ENCODE data around the gene CASD1. TPM values are rescaled to one million over a fixed set of nuclear protein-coding genes. Genes with fewer than 3 reads are reported as not detected.
A peak's percentile ranks its signal among the peaks of the same experiment; 100 is the strongest.

Gene CASD1
- polyA plus RNA-seq, 2 of the 4 experiments (the other 2 are of a cell fraction), result 16.3 to 35.4 TPM

DNA sequence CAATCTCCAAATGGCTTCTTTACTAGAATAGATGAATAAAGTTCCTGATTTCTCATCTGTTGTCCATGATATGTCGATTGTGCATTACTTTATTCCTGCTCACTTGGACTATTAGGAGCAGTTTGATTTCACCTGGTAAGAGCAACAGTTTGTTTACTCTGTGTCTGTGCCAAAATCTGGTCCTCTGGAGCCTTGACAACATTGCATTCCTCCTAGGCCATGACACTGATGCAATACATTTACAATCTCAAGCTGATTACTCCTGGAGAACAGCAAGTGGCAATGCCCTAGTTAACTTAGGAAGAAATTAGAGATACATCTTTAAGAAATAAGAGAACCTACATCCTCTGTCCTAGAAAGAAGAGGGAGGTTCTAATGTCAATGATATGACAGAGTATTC lies 74.5 kb downstream of the CASD1 start:
- ChIA-PET POLR2A (no interaction called here), CTCF (interaction anchor here (1.6 kb wide), 1 partner anchor 72 kb away, joined by 4 read pairs; the partner anchor contains the start of gene SGCE)
- Histone ChIP-seq H3K4me1 (peaks cover 41% of the 10 kb centered on the region), H3K9me3 (no peaks in the 10 kb centered on the region), H3K4me3 (no peak overlapping the region), H3K27ac (peak overlapping the region; percentile 42 to 69; a peak in 5 of 6 replicates), H3K4me2 (peak overlapping the region; percentile 8)
- FAIRE-seq, result no peak
- WGBS (ENCODE audit: missing lambda C conversion rate), result 48% methylated on average over 1 of the region's 1 CpG
- no peak; a peak in 1 of 6 replicates for ATAC-seq
- TF ChIP-seq SMC3 (IDR thresholded peaks at IDR 0.05), result 0 out of 3 replicates have a peak, but pooled peaks have one; percentile 7
- TF ChIP-seq ZSCAN20 (CRISPR knock-in tag; IDR thresholded peaks at IDR 0.05), result no peak
- no peak for TF ChIP-seq POLR2A (IDR thresholded peaks at IDR 0.05; ENCODE audit: low read length)
- no peak for TF ChIP-seq RNF2 (IDR thresholded peaks at IDR 0.05; ENCODE audit: borderline replicate concordance, low read depth)
- no peak for TF ChIP-seq MAFK (IDR thresholded peaks at IDR 0.05; ENCODE audit: partially characterized antibody)
- no peak for TF ChIP-seq NFE2L2 (conservative IDR thresholded peaks at IDR 0.05; ENCODE audit: low read length)
- TF ChIP-seq CEBPB (IDR thresholded peaks at IDR 0.05), result 0 out of 4 replicates have a peak, but pooled peaks of 1 of the 2 experiments have one; percentile 20
- no peak for DNase-seq (ENCODE audit: low read depth in 1 of 2, low spot score in 1 of 2)

DNA sequence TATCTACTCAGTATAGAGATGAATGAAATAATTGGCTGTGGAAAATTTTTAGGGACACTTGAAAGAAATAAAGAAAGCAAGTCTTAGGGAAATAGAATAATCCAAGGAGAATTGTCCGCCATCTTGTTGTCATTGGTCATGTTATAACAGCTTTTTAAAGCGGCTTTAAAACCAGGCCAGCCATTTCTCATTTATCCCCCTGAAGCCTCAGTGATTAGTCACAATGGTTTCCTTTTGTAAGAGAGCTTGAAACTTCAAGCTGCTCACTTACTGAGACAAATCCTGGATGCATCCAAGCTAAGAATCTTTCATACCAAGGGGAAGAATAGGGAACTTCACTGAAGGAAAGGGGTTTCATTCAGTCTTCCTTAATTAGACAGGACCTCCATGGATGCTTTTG lies 78.5 kb downstream of the CASD1 start:
- ATAC-seq (no peak), FAIRE-seq (no peak), DNase-seq (ENCODE audit: low read depth in 1 of 2, low spot score in 1 of 2) (no peak)
- Histone ChIP-seq H3K9me3 (no peaks in the 10 kb centered on the region), H3K4me1 (peaks cover 19% of the 10 kb centered on the region), H3K4me3 (no peak overlapping the region), H3K27ac (no peak overlapping the region), H3K4me2 (no peak overlapping the region)
- ChIA-PET POLR2A (no interaction called here), CTCF (no interaction called here)
- WGBS (ENCODE audit: missing lambda C conversion rate), result 92% methylated on average over 2 of the region's 2 CpGs
- TF ChIP-seq, protein P1, sequence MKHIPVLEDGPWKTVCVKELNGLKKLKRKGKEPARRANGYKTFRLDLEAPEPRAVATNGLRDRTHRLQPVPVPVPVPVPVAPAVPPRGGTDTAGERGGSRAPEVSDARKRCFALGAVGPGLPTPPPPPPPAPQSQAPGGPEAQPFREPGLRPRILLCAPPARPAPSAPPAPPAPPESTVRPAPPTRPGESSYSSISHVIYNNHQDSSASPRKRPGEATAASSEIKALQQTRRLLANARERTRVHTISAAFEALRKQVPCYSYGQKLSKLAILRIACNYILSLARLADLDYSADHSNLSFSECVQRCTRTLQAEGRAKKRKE (CRISPR knock-in tag; IDR thresholded peaks at IDR 0.05; ENCODE audit: low read depth), result no peak
- TF ChIP-seq ZFP36 (IDR thresholded peaks at IDR 0.05; ENCODE audit: borderline replicate concordance, partially characterized antibody) (no peak), EHMT2 (IDR thresholded peaks at IDR 0.05; ENCODE audit: low read depth) (no peak), KDM5A (IDR thresholded peaks at IDR 0.05) (no peak), FOSL2 (IDR thresholded peaks at IDR 0.05) (no peak), FOSL2 (CRISPR knock-in tag; IDR thresholded peaks at IDR 0.05) (no peak), JUN (IDR thresholded peaks at IDR 0.05) (no peak), CHD2 (IDR thresholded peaks at IDR 0.05; ENCODE audit: low read length, partially characterized antibody) (no peak), FOSB (CRISPR knock-in tag; IDR thresholded peaks at IDR 0.05) (no peak), MAFK (IDR thresholded peaks at IDR 0.05; ENCODE audit: partially characterized antibody) (no peak), NFE2L2 (conservative IDR thresholded peaks at IDR 0.05; ENCODE audit: low read length) (no peak)
- TF ChIP-seq, protein P2, sequence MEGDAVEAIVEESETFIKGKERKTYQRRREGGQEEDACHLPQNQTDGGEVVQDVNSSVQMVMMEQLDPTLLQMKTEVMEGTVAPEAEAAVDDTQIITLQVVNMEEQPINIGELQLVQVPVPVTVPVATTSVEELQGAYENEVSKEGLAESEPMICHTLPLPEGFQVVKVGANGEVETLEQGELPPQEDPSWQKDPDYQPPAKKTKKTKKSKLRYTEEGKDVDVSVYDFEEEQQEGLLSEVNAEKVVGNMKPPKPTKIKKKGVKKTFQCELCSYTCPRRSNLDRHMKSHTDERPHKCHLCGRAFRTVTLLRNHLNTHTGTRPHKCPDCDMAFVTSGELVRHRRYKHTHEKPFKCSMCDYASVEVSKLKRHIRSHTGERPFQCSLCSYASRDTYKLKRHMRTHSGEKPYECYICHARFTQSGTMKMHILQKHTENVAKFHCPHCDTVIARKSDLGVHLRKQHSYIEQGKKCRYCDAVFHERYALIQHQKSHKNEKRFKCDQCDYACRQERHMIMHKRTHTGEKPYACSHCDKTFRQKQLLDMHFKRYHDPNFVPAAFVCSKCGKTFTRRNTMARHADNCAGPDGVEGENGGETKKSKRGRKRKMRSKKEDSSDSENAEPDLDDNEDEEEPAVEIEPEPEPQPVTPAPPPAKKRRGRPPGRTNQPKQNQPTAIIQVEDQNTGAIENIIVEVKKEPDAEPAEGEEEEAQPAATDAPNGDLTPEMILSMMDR (IDR thresholded peaks at IDR 0.05), result no peak
- TF ChIP-seq, protein P3, sequence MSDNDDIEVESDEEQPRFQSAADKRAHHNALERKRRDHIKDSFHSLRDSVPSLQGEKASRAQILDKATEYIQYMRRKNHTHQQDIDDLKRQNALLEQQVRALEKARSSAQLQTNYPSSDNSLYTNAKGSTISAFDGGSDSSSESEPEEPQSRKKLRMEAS (IDR thresholded peaks at IDR 0.05), result no peak
- TF ChIP-seq, protein P4, sequence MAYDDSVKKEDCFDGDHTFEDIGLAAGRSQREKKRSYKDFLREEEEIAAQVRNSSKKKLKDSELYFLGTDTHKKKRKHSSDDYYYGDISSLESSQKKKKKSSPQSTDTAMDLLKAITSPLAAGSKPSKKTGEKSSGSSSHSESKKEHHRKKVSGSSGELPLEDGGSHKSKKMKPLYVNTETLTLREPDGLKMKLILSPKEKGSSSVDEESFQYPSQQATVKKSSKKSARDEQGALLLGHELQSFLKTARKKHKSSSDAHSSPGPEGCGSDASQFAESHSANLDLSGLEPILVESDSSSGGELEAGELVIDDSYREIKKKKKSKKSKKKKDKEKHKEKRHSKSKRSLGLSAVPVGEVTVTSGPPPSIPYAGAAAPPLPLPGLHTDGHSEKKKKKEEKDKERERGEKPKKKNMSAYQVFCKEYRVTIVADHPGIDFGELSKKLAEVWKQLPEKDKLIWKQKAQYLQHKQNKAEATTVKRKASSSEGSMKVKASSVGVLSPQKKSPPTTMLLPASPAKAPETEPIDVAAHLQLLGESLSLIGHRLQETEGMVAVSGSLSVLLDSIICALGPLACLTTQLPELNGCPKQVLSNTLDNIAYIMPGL (CRISPR knock-in tag; IDR thresholded peaks at IDR 0.05; ENCODE audit: borderline replicate concordance), result no peak
- TF ChIP-seq, protein P5, sequence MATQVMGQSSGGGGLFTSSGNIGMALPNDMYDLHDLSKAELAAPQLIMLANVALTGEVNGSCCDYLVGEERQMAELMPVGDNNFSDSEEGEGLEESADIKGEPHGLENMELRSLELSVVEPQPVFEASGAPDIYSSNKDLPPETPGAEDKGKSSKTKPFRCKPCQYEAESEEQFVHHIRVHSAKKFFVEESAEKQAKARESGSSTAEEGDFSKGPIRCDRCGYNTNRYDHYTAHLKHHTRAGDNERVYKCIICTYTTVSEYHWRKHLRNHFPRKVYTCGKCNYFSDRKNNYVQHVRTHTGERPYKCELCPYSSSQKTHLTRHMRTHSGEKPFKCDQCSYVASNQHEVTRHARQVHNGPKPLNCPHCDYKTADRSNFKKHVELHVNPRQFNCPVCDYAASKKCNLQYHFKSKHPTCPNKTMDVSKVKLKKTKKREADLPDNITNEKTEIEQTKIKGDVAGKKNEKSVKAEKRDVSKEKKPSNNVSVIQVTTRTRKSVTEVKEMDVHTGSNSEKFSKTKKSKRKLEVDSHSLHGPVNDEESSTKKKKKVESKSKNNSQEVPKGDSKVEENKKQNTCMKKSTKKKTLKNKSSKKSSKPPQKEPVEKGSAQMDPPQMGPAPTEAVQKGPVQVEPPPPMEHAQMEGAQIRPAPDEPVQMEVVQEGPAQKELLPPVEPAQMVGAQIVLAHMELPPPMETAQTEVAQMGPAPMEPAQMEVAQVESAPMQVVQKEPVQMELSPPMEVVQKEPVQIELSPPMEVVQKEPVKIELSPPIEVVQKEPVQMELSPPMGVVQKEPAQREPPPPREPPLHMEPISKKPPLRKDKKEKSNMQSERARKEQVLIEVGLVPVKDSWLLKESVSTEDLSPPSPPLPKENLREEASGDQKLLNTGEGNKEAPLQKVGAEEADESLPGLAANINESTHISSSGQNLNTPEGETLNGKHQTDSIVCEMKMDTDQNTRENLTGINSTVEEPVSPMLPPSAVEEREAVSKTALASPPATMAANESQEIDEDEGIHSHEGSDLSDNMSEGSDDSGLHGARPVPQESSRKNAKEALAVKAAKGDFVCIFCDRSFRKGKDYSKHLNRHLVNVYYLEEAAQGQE (IDR thresholded peaks at IDR 0.05), result no peak
- TF ChIP-seq, protein P6, sequence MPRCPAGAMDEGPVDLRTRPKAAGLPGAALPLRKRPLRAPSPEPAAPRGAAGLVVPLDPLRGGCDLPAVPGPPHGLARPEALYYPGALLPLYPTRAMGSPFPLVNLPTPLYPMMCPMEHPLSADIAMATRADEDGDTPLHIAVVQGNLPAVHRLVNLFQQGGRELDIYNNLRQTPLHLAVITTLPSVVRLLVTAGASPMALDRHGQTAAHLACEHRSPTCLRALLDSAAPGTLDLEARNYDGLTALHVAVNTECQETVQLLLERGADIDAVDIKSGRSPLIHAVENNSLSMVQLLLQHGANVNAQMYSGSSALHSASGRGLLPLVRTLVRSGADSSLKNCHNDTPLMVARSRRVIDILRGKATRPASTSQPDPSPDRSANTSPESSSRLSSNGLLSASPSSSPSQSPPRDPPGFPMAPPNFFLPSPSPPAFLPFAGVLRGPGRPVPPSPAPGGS (IDR thresholded peaks at IDR 0.05), result no peak
